Ovary (tissue), 9 donors: Measurements from ENCODE around the gene ADI1. TPM values are rescaled to one million over a fixed set of nuclear protein-coding genes. Genes with fewer than 3 reads are reported as not detected.

Experiments used
- DNase-seq, 5 donors: peaks; one replicate each; pipeline ENCODE4 v3.0.0-alpha.2; 2019 to 2020
- H3K27ac ChIP-seq, 2 donors: fragments of 200-600 bp; one replicate each; pipeline versions ENCODE4 v1.5.1 to v1.8.0; 2019 to 2022
- H3K27me3 ChIP-seq: fragments of 200-600 bp; one replicate; pipeline ENCODE4 v1.8.0; 2022
- H3K36me3 ChIP-seq: fragments of 200-600 bp; sonication (generic); one replicate; pipeline ENCODE4 v1.5.1; 2019
- H3K4me1 ChIP-seq: one replicate; pipeline ENCODE4 v1.8.1; 2013; ENCODE audit warnings: mild to moderate bottlenecking, moderate library complexity; ENCODE audit not compliant: insufficient read depth
- H3K4me3 ChIP-seq: fragments of 200-600 bp; sonication (generic); one replicate; pipeline ENCODE4 v1.5.1; 2017
- H3K9me3 ChIP-seq, 2 donors: fragments of 200-600 bp in 1 of 2; sonication (generic) in 1 of 2; one replicate each; pipeline versions ENCODE4 v1.5.1 to v1.8.1; 2013 to 2019; ENCODE audit warnings: mild to moderate bottlenecking in 1 of 2, moderate library complexity in 1 of 2
- CTCF ChIP-seq, 3 donors: fragments of 450-650 bp in 2 of 3; fragments of 200-600 bp in 1 of 3; IDR thresholded peaks; one replicate each; pipeline versions ENCODE4 v1.5.1 to v1.8.0; 2016 to 2022; ENCODE audit warnings: antibody characterized with exemption in 3 of 3, mild to moderate bottlenecking in 1 of 3
- EP300 ChIP-seq: sonication (generic); formaldehyde crosslinking; IDR thresholded peaks from one replicate; pipeline ENCODE4 v1.6.1; 2017; ENCODE audit warnings: antibody characterized with exemption
- POLR2A ChIP-seq: fragments of 450-650 bp; IDR thresholded peaks from one replicate; pipeline ENCODE4 v1.6.1; 2017; ENCODE audit warnings: antibody characterized with exemption, mild to moderate bottlenecking, moderate library complexity
- WGBS, 3 donors: extraction: QIAGEN DNeasy Blood & Tissue Kit in 1 of 3; methylation state at CpG; one replicate each; pipeline versions ENCODE4 v1.1.5 to v1.1.7; 2013 to 2017; 5-methylcytosine and 5-hydroxymethylcytosine counted together
- intact Hi-C, 4 donors: fragments of 100-400 bp; cut with DNase I; formaldehyde crosslinking; loops; one replicate each; pipeline versions ENCODE4 v1.11.0 to v1.15.1; 2022 to 2023
- polyA plus RNA-seq, 2 donors: library from polyadenylated mRNA; stranded (reverse); fragments of 200-250 nt in 1 of 2; fragments of 350-450 nt in 1 of 2; fragmentation: Illumina TruSeq in 1 of 2; extraction: RNeasy Lipid Tissue Mini Kit (QIAGEN cat#74804) in 1 of 2; gene quantifications; one replicate each; pipeline ENCODE4 v1.2.3, GENCODE V29; 2013 to 2014
- total RNA-seq, 7 donors: library from RNA; depleted of rRNA in 2 of 7; stranded (reverse); fragments of >200 nt in 2 of 7; fragmentation: NEBNext Ultra II Directional in 3 of 7; extraction: Animal tissue kit (Norgen Biotek cat#: 25700) in 3 of 7; gene quantifications; one replicate each; pipeline versions ENCODE4 v1.1.0 to v1.2.4, GENCODE V29; 2016 to 2023
- donor health status: DM: no; HTN: no; CAD: no; lungs with moderate emphysema.
- donor health status: DM: no; HTN: no; CAD: no.
- donor health status: Bipolar disorder and iron deficiency.
- donor health status: DM: yes; HTN: yes; CAD: no.
- donor health status: DM: no; HTN: no; CAD: no.
- donor health status: DM: yes; HTN: yes; CAD: no.

Gene ADI1
- total and polyA plus RNA-seq, 9 donors, result 35.9 to 77.2 (median 51.9) TPM

- Histone ChIP-seq H3K4me3 (peak within 1 kb of the TSS; percentile 99), H3K9me3 (no peaks in the 10 kb centered on the region), H3K27me3 (no peaks in the 10 kb centered on the region), H3K27ac (peak within 1 kb of the TSS; percentile 65 to 80), H3K36me3 (no peaks in the 10 kb centered on the region), H3K4me1 (peaks cover 3% of the 10 kb centered on the region)
- peak; percentile 98 to 99 (median 99) for DNase-seq
- TF ChIP-seq POLR2A (peak; percentile 91), CTCF (IDR thresholded peaks at IDR 0.05) (no peak), EP300 (no peak)
- intact Hi-C loops, result no loop called here
- 0% methylated on average over 50 to 67 of the region's 67 CpGs for WGBS, 3 donors
These were observed 39.1 kb upstream of the ADI1 start, which contains the start of gene RNASEH1 for GRCh38 chr2:3558205-3559014. Gene RNASEH1, minus strand, starts transcription at chr2:3558333. Its CDS starts 73 bp downstream, at chr2:3558260.

GRCh38 chr2:3557639-3558204, 38.4 kb upstream of the ADI1 start:
- intact Hi-C loops, result no loop called here
- no peaks in the 10 kb centered on the region for H3K36me3 ChIP-seq
- WGBS, 3 donors, result 0% methylated on average over 29 to 40 of the region's 40 CpGs

GRCh38 chr2:3553946-3554345, 34.6 kb upstream of the ADI1 start:
- Histone ChIP-seq H3K27me3 (no peaks in the 10 kb centered on the region), H3K4me3 (no peak overlapping the region), H3K36me3 (no peaks in the 10 kb centered on the region), H3K27ac (no peak overlapping the region), H3K4me1 (peaks cover 3% of the 10 kb centered on the region), H3K9me3 (no peaks in the 10 kb centered on the region)
- WGBS, 3 donors, result 81 to 92% (median 84%) methylated on average over 10 of the region's 10 CpGs
- intact Hi-C loops, result no loop called here
- no peak for DNase-seq
- no peak for TF ChIP-seq POLR2A
- no peak for TF ChIP-seq CTCF (IDR thresholded peaks at IDR 0.05)
- no peak for TF ChIP-seq EP300

More at GRCh38 chr2:3557639-3558204, 38.4 kb upstream of the ADI1 start:
- Histone ChIP-seq H3K27ac (peak overlapping the region; percentile 65 to 80), H3K4me1 (peaks cover 3% of the 10 kb centered on the region), H3K9me3 (no peaks in the 10 kb centered on the region), H3K27me3 (no peaks in the 10 kb centered on the region), H3K4me3 (peak overlapping the region; percentile 99)
- TF ChIP-seq POLR2A, result no peak
- TF ChIP-seq EP300, result no peak
- TF ChIP-seq CTCF (IDR thresholded peaks at IDR 0.05), result no peak
- no peak for DNase-seq

- 91 to 96% (median 93%) methylated on average over 2 of the region's 2 CpGs for WGBS, 3 donors
- DNase-seq, result no peak
- intact Hi-C loops, result no loop called here
- Histone ChIP-seq H3K4me1 (no peaks in the 10 kb centered on the region), H3K36me3 (no peaks in the 10 kb centered on the region), H3K9me3 (no peaks in the 10 kb centered on the region), H3K4me3 (no peak overlapping the region), H3K27ac (no peak overlapping the region), H3K27me3 (no peaks in the 10 kb centered on the region)
- TF ChIP-seq POLR2A (no peak), EP300 (no peak), CTCF (IDR thresholded peaks at IDR 0.05) (no peak)
These were observed 28.6 kb upstream of the ADI1 start for GRCh38 chr2:3547915-3548314.
